WTC11 (cell line): Measurements from ENCODE around the gene ABCA1.

ENCODE experiments used
- ATF2 ChIP-seq: sonication (generic); formaldehyde crosslinking; IDR thresholded peaks from 2 replicates; pipeline ENCODE4 v1.8.1; 2022; ENCODE audit warnings: low read depth, missing genetic modification reagents, borderline replicate concordance
- ATF6 ChIP-seq: sonication (generic); formaldehyde crosslinking; IDR thresholded peaks from 2 replicates; pipeline ENCODE4 v1.8.1; 2023; ENCODE audit warnings: mild to moderate bottlenecking, missing genetic modification reagents
- CREM ChIP-seq: sonication (generic); formaldehyde crosslinking; IDR thresholded peaks from 2 replicates; pipeline ENCODE4 v1.8.1; 2022; ENCODE audit warnings: mild to moderate bottlenecking, missing genetic modification reagents, moderate library complexity
- CTCF ChIP-seq: fragments of 200-600 bp; IDR thresholded peaks from 2 replicates; pipeline ENCODE4 v1.8.0; 2022; ENCODE audit warnings: antibody characterized with exemption
- E2F5 ChIP-seq: sonication (generic); formaldehyde crosslinking; IDR thresholded peaks from 2 replicates; pipeline ENCODE4 v1.8.1; 2022; ENCODE audit warnings: mild to moderate bottlenecking, moderate library complexity, missing genetic modification reagents
- ESRRA ChIP-seq: sonication (generic); formaldehyde crosslinking; IDR thresholded peaks from 2 replicates; pipeline ENCODE4 v1.8.1; 2022; ENCODE audit warnings: mild to moderate bottlenecking, missing genetic modification reagents, borderline replicate concordance
- MAX ChIP-seq: sonication (generic); formaldehyde crosslinking; IDR thresholded peaks from 2 replicates; pipeline ENCODE4 v1.8.0; 2022; ENCODE audit warnings: mild to moderate bottlenecking, missing genetic modification reagents
- MXD4 ChIP-seq: fragments of 250-450 bp; sonication (Bioruptor Pico); IDR thresholded peaks from 2 replicates; pipeline ENCODE4 v1.8.0; 2021; ENCODE audit warnings: mild to moderate bottlenecking, moderate library complexity, borderline replicate concordance
- NR2C2 ChIP-seq: sonication (generic); formaldehyde crosslinking; IDR thresholded peaks from 2 replicates; pipeline ENCODE4 v1.8.0; 2022; ENCODE audit warnings: mild to moderate bottlenecking, missing genetic modification reagents
- RORB ChIP-seq: fragments of 250-450 bp; sonication (Bioruptor Pico); IDR thresholded peaks from 2 replicates; pipeline ENCODE4 v1.9.0; 2021; ENCODE audit warnings: mild to moderate bottlenecking
- SMAD3 ChIP-seq: sonication (generic); formaldehyde crosslinking; IDR thresholded peaks from 2 replicates; pipeline ENCODE4 v1.8.0; 2022; ENCODE audit warnings: missing genetic modification reagents, mild to moderate bottlenecking, borderline replicate concordance
- SP1 ChIP-seq: sonication (generic); formaldehyde crosslinking; conservative IDR thresholded peaks from 2 replicates; pipeline ENCODE4 v1.8.1; 2022; ENCODE audit warnings: missing genetic modification reagents
- USF2 ChIP-seq: sonication (generic); formaldehyde crosslinking; IDR thresholded peaks from 2 replicates; pipeline ENCODE4 v1.8.1; 2023; ENCODE audit warnings: mild to moderate bottlenecking, missing genetic modification reagents, moderate library complexity
- ZNF317 ChIP-seq: sonication (generic); formaldehyde crosslinking; IDR thresholded peaks from 2 replicates; pipeline ENCODE4 v1.8.1; 2023; ENCODE audit warnings: low read depth, mild to moderate bottlenecking, moderate library complexity, missing genetic modification reagents, borderline replicate concordance

GRCh38 chr9:104769655-104770054 is 158.3 kb downstream of the ABCA1 start:
- no peak for TF ChIP-seq CTCF
- no peak for TF ChIP-seq ZNF317
- no peak for TF ChIP-seq USF2 (CRISPR knock-in tag)
- no peak for TF ChIP-seq MXD4 (CRISPR knock-in tag)
- no peak for TF ChIP-seq NR2C2
- TF ChIP-seq CREM (CRISPR knock-in tag), result no peak
- TF ChIP-seq SP1 (CRISPR knock-in tag), result no peak
- no peak for TF ChIP-seq MAX
- no peak for TF ChIP-seq ESRRA (CRISPR knock-in tag)
- TF ChIP-seq ATF2 (CRISPR knock-in tag), result no peak
- TF ChIP-seq SMAD3 (CRISPR knock-in tag), result no peak
- no peak for TF ChIP-seq E2F5 (CRISPR knock-in tag)
- TF ChIP-seq RORB (CRISPR knock-in tag), result no peak
- no peak for TF ChIP-seq ATF6
